GM06990 (cell line): ENCODE measurements around the gene ZMAT2.

ENCODE experiments used
- DNase-seq: peaks from one replicate; pipeline ENCODE4 v3.0.0-alpha.2; 2011; ENCODE audit not compliant: insufficient read length; ENCODE audit errors: extremely low read depth
- H3K27me3 ChIP-seq: replicated peaks from 2 replicates; pipeline ENCODE4 v1.6.0; 2011; ENCODE audit warnings: low read length; ENCODE audit not compliant: control insufficient read depth, insufficient read depth
- H3K36me3 ChIP-seq: 2 replicates; pipeline ENCODE4 v1.5.1; 2011; ENCODE audit warnings: low read length; ENCODE audit not compliant: control insufficient read depth, insufficient read depth
- H3K4me3 ChIP-seq: replicated peaks from 2 replicates; pipeline ENCODE4 v1.5.1; 2011; ENCODE audit warnings: low read depth, mild to moderate bottlenecking, control low read depth, low read length
- CTCF ChIP-seq: IDR thresholded peaks from 2 replicates; pipeline ENCODE4 v1.5.1; 2011; ENCODE audit warnings: low read length, control low read depth, mild to moderate bottlenecking, inconsistent platforms; ENCODE audit not compliant: insufficient read depth, poor library complexity, severe bottlenecking

Gene ZMAT2

GRCh38 chr5:140741967-140742366 is 41.7 kb downstream of the ZMAT2 start:
- Histone ChIP-seq H3K36me3 (no peaks in the 10 kb centered on the region), H3K4me3 (no peak overlapping the region), H3K27me3 (no peaks in the 10 kb centered on the region)
- no peak for TF ChIP-seq CTCF
- no peak for DNase-seq

- Histone ChIP-seq H3K4me3 (no peak overlapping the region), H3K36me3 (no peaks in the 10 kb centered on the region), H3K27me3 (no peaks in the 10 kb centered on the region)
- DNase-seq, result no peak
- no peak for TF ChIP-seq CTCF
Measured at GRCh38 chr5:140753561-140753960, 53.3 kb downstream of the ZMAT2 start.
